ENCODE data around the gene NFIC.
"Not testable (repeated sequence)": the region's sequence is repeated elsewhere in the genome, so short reads cannot be mapped to it uniquely, and the experiment has no call there.

The NFIC gene

GRCh38 chr19:3401004-3401768 lies 34.8 kb downstream of the NFIC start:
- DNase-seq: no peak

- no peak for DNase-seq
Observed at GRCh38 chr19:3402631-3403443, 36.5 kb downstream of the NFIC start.

GRCh38 chr19:3403489-3404323 lies 37.3 kb downstream of the NFIC start:
- no peak for DNase-seq

GRCh38 chr19:3404324-3405260 lies 38.2 kb downstream of the NFIC start:
- no peak for DNase-seq

- no peak for DNase-seq
Observed at GRCh38 chr19:3405261-3405653, 38.9 kb downstream of the NFIC start.

- DNase-seq: no peak
Observed at GRCh38 chr19:3406571-3407111, 40.3 kb downstream of the NFIC start.

- no peak for DNase-seq
Observed at GRCh38 chr19:3407556-3408516, 41.5 kb downstream of the NFIC start.

- DNase-seq: no peak
Observed at GRCh38 chr19:3408996-3409345, 42.6 kb downstream of the NFIC start.

GRCh38 chr19:3409346-3410064 lies 43.1 kb downstream of the NFIC start:
- no peak for DNase-seq

- no peak for DNase-seq
Observed at GRCh38 chr19:3411636-3412035, 45.3 kb downstream of the NFIC start.

GRCh38 chr19:3412066-3412465 lies 45.7 kb downstream of the NFIC start:
- DNase-seq: no peak

GRCh38 chr19:3413796-3414327 lies 47.5 kb downstream of the NFIC start:
- DNase-seq: no peak

GRCh38 chr19:3415695-3416094 lies 49.3 kb downstream of the NFIC start:
- DNase-seq: no peak

GRCh38 chr19:3420244-3420755 lies 53.9 kb downstream of the NFIC start:
- DNase-seq: no peak

- no peak for DNase-seq
Observed at GRCh38 chr19:3420909-3421619, 54.7 kb downstream of the NFIC start.

GRCh38 chr19:3421656-3422055 lies 55.3 kb downstream of the NFIC start:
- not testable (repeated sequence) for DNase-seq

GRCh38 chr19:3423183-3423829 lies 56.9 kb downstream of the NFIC start:
- no peak for DNase-seq

GRCh38 chr19:3426433-3426832 lies 60.0 kb downstream of the NFIC start:
- no peak for DNase-seq

- DNase-seq: not testable (repeated sequence)
Observed at GRCh38 chr19:3430366-3430680, 63.9 kb downstream of the NFIC start.

All from OCI-M1 (cell line).